ENCODE results near the gene SMIM27. TPM values are rescaled to one million over a fixed set of nuclear protein-coding genes. Genes with fewer than 3 reads are reported as not detected.

The SMIM27 gene
- total RNA-seq, 1 experiment from 2014 or later: 13.6 TPM

DNA sequence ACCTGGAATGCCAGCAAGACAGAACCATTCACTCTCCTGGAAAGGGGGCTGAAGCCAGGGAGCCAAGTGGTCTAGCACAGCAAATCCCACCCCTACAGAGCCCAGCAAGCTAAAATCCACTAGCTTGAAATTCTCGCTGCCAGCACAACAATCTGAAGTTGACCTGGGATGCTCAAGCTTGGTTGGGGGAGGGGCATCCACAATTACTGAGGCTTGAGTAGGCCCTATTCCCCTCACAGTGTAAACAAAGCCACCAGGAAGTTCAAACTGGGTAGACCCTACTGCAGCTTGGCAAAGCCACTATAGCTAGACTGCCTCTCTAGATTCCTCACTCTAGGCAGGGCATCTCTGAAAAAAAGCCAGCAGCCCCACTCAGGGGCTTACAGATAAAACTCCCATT is 43.4 kb upstream of the SMIM27 start:
- peaks cover 41% of the 10 kb centered on the region for H3K9me3 Mint-ChIP-seq
- CTCF ChIA-PET: interaction anchor here (1.5 to 2.7 kb wide), 2 partner anchors 17 to 22 kb away, joined by 4 to 26 read pairs; partner anchors contain the start of gene RIGI
- peaks cover 19% of the 10 kb centered on the region for H3K36me3 Mint-ChIP-seq
- no peak for DNase-seq (ENCODE audit: low spot score)
- peaks cover 13% of the 10 kb centered on the region for H3K4me1 Mint-ChIP-seq
- no peak for TF ChIP-seq MLX (CRISPR knock-in tag; IDR thresholded peaks at IDR 0.05)
- TF ChIP-seq USF1 (CRISPR knock-in tag; IDR thresholded peaks at IDR 0.05): no peak
- TF ChIP-seq EMX1 (CRISPR knock-in tag; IDR thresholded peaks at IDR 0.05): no peak
- TF ChIP-seq NFATC4 (CRISPR knock-in tag; IDR thresholded peaks at IDR 0.05): no peak
- TF ChIP-seq CTCF (IDR thresholded peaks at IDR 0.05): no peak
- TF ChIP-seq RELA (CRISPR knock-in tag; IDR thresholded peaks at IDR 0.05; ENCODE audit: borderline replicate concordance): no peak
- TF ChIP-seq FOXK1 (CRISPR knock-in tag; IDR thresholded peaks at IDR 0.05): 0 out of 2 replicates have a peak, but pooled peaks have one; percentile 22
- H3K27ac Mint-ChIP-seq: no peak overlapping the region
- H3K4me3 Mint-ChIP-seq: no peak overlapping the region
- peak; percentile 84 for ATAC-seq
- POLR2A ChIA-PET: no interaction called here
- no peaks in the 10 kb centered on the region for H3K27me3 Mint-ChIP-seq (ENCODE audit: low read depth)

GRCh38 chr9:32516241-32516640 is 35.9 kb upstream of the SMIM27 start:
- POLR2A ChIA-PET: no interaction called here
- Mint-ChIP-seq H3K4me3 (no peak overlapping the region), H3K36me3 (peaks cover 76% of the 10 kb centered on the region), H3K27ac (no peak overlapping the region), H3K9me3 (peaks cover 71% of the 10 kb centered on the region), H3K4me1 (no peaks in the 10 kb centered on the region), H3K27me3 (ENCODE audit: low read depth) (no peaks in the 10 kb centered on the region; the same call in 1 of the 2 replicates)
- DNase-seq (ENCODE audit: low spot score) (no peak), ATAC-seq (no peak)
- TF ChIP-seq MYBL2 (CRISPR knock-in tag; IDR thresholded peaks at IDR 0.05): no peak
- TF ChIP-seq, protein P1, sequence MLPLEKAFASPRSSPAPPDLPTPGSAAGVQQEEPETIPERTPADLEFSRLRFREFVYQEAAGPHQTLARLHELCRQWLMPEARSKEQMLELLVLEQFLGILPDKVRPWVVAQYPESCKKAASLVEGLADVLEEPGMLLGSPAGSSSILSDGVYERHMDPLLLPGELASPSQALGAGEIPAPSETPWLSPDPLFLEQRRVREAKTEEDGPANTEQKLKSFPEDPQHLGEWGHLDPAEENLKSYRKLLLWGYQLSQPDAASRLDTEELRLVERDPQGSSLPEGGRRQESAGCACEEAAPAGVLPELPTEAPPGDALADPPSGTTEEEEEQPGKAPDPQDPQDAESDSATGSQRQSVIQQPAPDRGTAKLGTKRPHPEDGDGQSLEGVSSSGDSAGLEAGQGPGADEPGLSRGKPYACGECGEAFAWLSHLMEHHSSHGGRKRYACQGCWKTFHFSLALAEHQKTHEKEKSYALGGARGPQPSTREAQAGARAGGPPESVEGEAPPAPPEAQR (CRISPR knock-in tag; IDR thresholded peaks at IDR 0.05): no peak
- TF ChIP-seq, protein P2, sequence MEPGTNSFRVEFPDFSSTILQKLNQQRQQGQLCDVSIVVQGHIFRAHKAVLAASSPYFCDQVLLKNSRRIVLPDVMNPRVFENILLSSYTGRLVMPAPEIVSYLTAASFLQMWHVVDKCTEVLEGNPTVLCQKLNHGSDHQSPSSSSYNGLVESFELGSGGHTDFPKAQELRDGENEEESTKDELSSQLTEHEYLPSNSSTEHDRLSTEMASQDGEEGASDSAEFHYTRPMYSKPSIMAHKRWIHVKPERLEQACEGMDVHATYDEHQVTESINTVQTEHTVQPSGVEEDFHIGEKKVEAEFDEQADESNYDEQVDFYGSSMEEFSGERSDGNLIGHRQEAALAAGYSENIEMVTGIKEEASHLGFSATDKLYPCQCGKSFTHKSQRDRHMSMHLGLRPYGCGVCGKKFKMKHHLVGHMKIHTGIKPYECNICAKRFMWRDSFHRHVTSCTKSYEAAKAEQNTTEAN (CRISPR knock-in tag; IDR thresholded peaks at IDR 0.05): no peak
- no peak for TF ChIP-seq PRDM15 (CRISPR knock-in tag; IDR thresholded peaks at IDR 0.05)
- no peak for TF ChIP-seq MXD4 (CRISPR knock-in tag; IDR thresholded peaks at IDR 0.05; ENCODE audit: borderline replicate concordance)
- TF ChIP-seq NFATC4 (CRISPR knock-in tag; IDR thresholded peaks at IDR 0.05): no peak
- TF ChIP-seq TEAD1 (CRISPR knock-in tag; IDR thresholded peaks at IDR 0.05): no peak
- no peak for TF ChIP-seq ZBTB21 (CRISPR knock-in tag; IDR thresholded peaks at IDR 0.05; ENCODE audit: borderline replicate concordance)
- no peak for TF ChIP-seq ZNF396 (CRISPR knock-in tag; IDR thresholded peaks at IDR 0.05; ENCODE audit: borderline replicate concordance)
- no peak for TF ChIP-seq ATF1 (CRISPR knock-in tag; IDR thresholded peaks at IDR 0.05)
- TF ChIP-seq ZNF263 (CRISPR knock-in tag; IDR thresholded peaks at IDR 0.05; ENCODE audit: low read depth): no peak
- CTCF ChIA-PET: interaction anchor here (1.7 kb wide), 1 partner anchor 10 kb away, joined by 7 read pairs; the partner anchor contains the start of gene RIGI

Measured in WTC11 (cell line).